Immature natural killer cell (primary cell): ENCODE results near the gene NPAS3. TPM values are rescaled to one million over a fixed set of nuclear protein-coding genes. Genes with fewer than 3 reads are reported as not detected.

Experiments
- DNase-seq, 3 donors: peaks; one replicate each; pipeline ENCODE4 v3.0.0; 2022; ENCODE audit warnings: mixed read lengths in 1 of 3
- H3K27ac Mint-ChIP-seq, 6 donors: one replicate each; pipeline ENCODE4 v1.8.0; 2020; ENCODE audit warnings: mixed read lengths in 6 of 6, mild to moderate bottlenecking in 5 of 6, inconsistent platforms in 4 of 6, moderate library complexity in 3 of 6
- H3K27me3 Mint-ChIP-seq, 3 donors: one replicate each; pipeline ENCODE4 v1.8.0; 2020 to 2021; ENCODE audit warnings: low read depth in 3 of 3, mild to moderate bottlenecking in 3 of 3, mixed read lengths in 3 of 3, moderate library complexity in 3 of 3, inconsistent platforms in 1 of 3
- H3K36me3 Mint-ChIP-seq, 3 donors: one replicate each; pipeline ENCODE4 v1.8.0; 2020; ENCODE audit warnings: mixed read lengths in 3 of 3, inconsistent platforms in 2 of 3, mild to moderate bottlenecking in 2 of 3
- H3K4me1 Mint-ChIP-seq, 2 donors: one replicate each; pipeline ENCODE4 v1.8.0; 2020; ENCODE audit warnings: inconsistent platforms in 2 of 2, mild to moderate bottlenecking in 2 of 2, mixed read lengths in 2 of 2, moderate library complexity in 1 of 2
- H3K4me3 Mint-ChIP-seq, 5 donors: one replicate each; pipeline ENCODE4 v1.8.0; 2020; ENCODE audit warnings: mild to moderate bottlenecking in 5 of 5, mixed read lengths in 5 of 5, inconsistent platforms in 3 of 5, moderate library complexity in 3 of 5
- H3K9me3 Mint-ChIP-seq, 6 donors: one replicate each; pipeline ENCODE4 v1.8.0; 2020; ENCODE audit warnings: mild to moderate bottlenecking in 6 of 6, mixed read lengths in 6 of 6, inconsistent platforms in 4 of 6, moderate library complexity in 3 of 6
- polyA plus RNA-seq, 3 donors: library from polyadenylated mRNA; unstranded; fragments of 300-500 nt; fragmentation: Illumina TruSeq; gene quantifications; one replicate each; pipeline ENCODE4 v1.2.3, GENCODE V29; 2021

NPAS3 gene
- polyA plus RNA-seq, 3 donors from 2014 or later: not detected

GRCh38 chr14:33250963-33251362 is 312.3 kb downstream of the NPAS3 start:
- H3K4me1 Mint-ChIP-seq: no peaks in the 10 kb centered on the region
- H3K27ac Mint-ChIP-seq: no peak overlapping the region
- no peak for DNase-seq
- peaks cover 0 to 1% (median 0%) of the 10 kb centered on the region in 3 donors for H3K27me3 Mint-ChIP-seq
- no peaks in the 10 kb centered on the region for H3K36me3 Mint-ChIP-seq
- peaks cover 3 to 34% (median 9%) of the 10 kb centered on the region in 6 donors for H3K9me3 Mint-ChIP-seq
- H3K4me3 Mint-ChIP-seq: no peak overlapping the region

- no peaks in the 10 kb centered on the region for H3K4me1 Mint-ChIP-seq
- peaks cover 2 to 32% (median 8%) of the 10 kb centered on the region in 6 donors for H3K9me3 Mint-ChIP-seq
- H3K27ac Mint-ChIP-seq: no peak overlapping the region
- DNase-seq: no peak
- peaks cover 0 to 4% (median 0%) of the 10 kb centered on the region in 3 donors for H3K27me3 Mint-ChIP-seq
- no peak overlapping the region for H3K4me3 Mint-ChIP-seq
- H3K36me3 Mint-ChIP-seq: no peaks in the 10 kb centered on the region
These were observed 315.7 kb downstream of the NPAS3 start for GRCh38 chr14:33254342-33254741.

- no peak overlapping the region for H3K27ac Mint-ChIP-seq
- peaks cover 0 to 4% (median 0%) of the 10 kb centered on the region in 3 donors for H3K27me3 Mint-ChIP-seq
- no peaks in the 10 kb centered on the region for H3K36me3 Mint-ChIP-seq
- H3K9me3 Mint-ChIP-seq: peaks cover 2 to 28% (median 6%) of the 10 kb centered on the region in 6 donors
- no peaks in the 10 kb centered on the region for H3K4me1 Mint-ChIP-seq
- DNase-seq: no peak
- no peak overlapping the region for H3K4me3 Mint-ChIP-seq
These were observed 316.2 kb downstream of the NPAS3 start for GRCh38 chr14:33254861-33255395.

- no peak for DNase-seq
- no peak overlapping the region for H3K27ac Mint-ChIP-seq
- H3K36me3 Mint-ChIP-seq: no peaks in the 10 kb centered on the region
- peaks cover 0 to 3% (median 0%) of the 10 kb centered on the region in 3 donors for H3K27me3 Mint-ChIP-seq
- peaks cover 6 to 45% (median 9%) of the 10 kb centered on the region in 6 donors for H3K9me3 Mint-ChIP-seq
- no peak overlapping the region for H3K4me3 Mint-ChIP-seq
- H3K4me1 Mint-ChIP-seq: no peaks in the 10 kb centered on the region
These were observed 319.1 kb downstream of the NPAS3 start for GRCh38 chr14:33257796-33258195.

GRCh38 chr14:33259764-33260163 is 321.1 kb downstream of the NPAS3 start:
- Mint-ChIP-seq H3K27me3 (peaks cover 0 to 3% (median 0%) of the 10 kb centered on the region in 3 donors), H3K9me3 (peaks cover 7 to 43% (median 10%) of the 10 kb centered on the region in 6 donors)

GRCh38 chr14:33271216-33271615 is 332.5 kb downstream of the NPAS3 start:
- peaks cover 0 to 3% (median 0%) of the 10 kb centered on the region in 3 donors for H3K27me3 Mint-ChIP-seq
- H3K27ac Mint-ChIP-seq: no peak overlapping the region

More at GRCh38 chr14:33259764-33260163, 321.1 kb downstream of the NPAS3 start:
- Mint-ChIP-seq H3K4me3 (no peak overlapping the region), H3K4me1 (no peaks in the 10 kb centered on the region), H3K27ac (no peak overlapping the region), H3K36me3 (no peaks in the 10 kb centered on the region)
- DNase-seq: no peak

GRCh38 chr14:33271891-33272290 is 333.2 kb downstream of the NPAS3 start:
- no peaks in the 10 kb centered on the region for H3K4me1 Mint-ChIP-seq
- no peak overlapping the region for H3K27ac Mint-ChIP-seq
- DNase-seq: no peak
- no peaks in the 10 kb centered on the region for H3K36me3 Mint-ChIP-seq
- H3K27me3 Mint-ChIP-seq: peaks cover 0 to 3% (median 0%) of the 10 kb centered on the region in 3 donors
- H3K4me3 Mint-ChIP-seq: no peak overlapping the region
- H3K9me3 Mint-ChIP-seq: peaks cover 0 to 23% (median 6%) of the 10 kb centered on the region in 6 donors

More at GRCh38 chr14:33271216-33271615, 332.5 kb downstream of the NPAS3 start:
- Mint-ChIP-seq H3K4me3 (no peak overlapping the region), H3K36me3 (no peaks in the 10 kb centered on the region), H3K4me1 (no peaks in the 10 kb centered on the region), H3K9me3 (peaks cover 0 to 21% (median 6%) of the 10 kb centered on the region in 6 donors)
- DNase-seq: no peak

GRCh38 chr14:33273978-33274377 is 335.3 kb downstream of the NPAS3 start:
- Mint-ChIP-seq H3K4me1 (no peaks in the 10 kb centered on the region), H3K4me3 (no peak overlapping the region), H3K27ac (no peak overlapping the region)

GRCh38 chr14:33275879-33276278 is 337.2 kb downstream of the NPAS3 start:
- H3K36me3 Mint-ChIP-seq: no peaks in the 10 kb centered on the region
- H3K4me1 Mint-ChIP-seq: no peaks in the 10 kb centered on the region
- H3K27ac Mint-ChIP-seq: no peak overlapping the region
- peaks cover 0 to 39% (median 6%) of the 10 kb centered on the region in 6 donors for H3K9me3 Mint-ChIP-seq
- DNase-seq: no peak
- peaks cover 0 to 3% (median 0%) of the 10 kb centered on the region in 3 donors for H3K27me3 Mint-ChIP-seq
- H3K4me3 Mint-ChIP-seq: no peak overlapping the region

More at GRCh38 chr14:33273978-33274377, 335.3 kb downstream of the NPAS3 start:
- H3K27me3 Mint-ChIP-seq: peaks cover 0 to 3% (median 0%) of the 10 kb centered on the region in 3 donors
- no peaks in the 10 kb centered on the region for H3K36me3 Mint-ChIP-seq
- DNase-seq: no peak
- peaks cover 0 to 32% (median 9%) of the 10 kb centered on the region in 6 donors for H3K9me3 Mint-ChIP-seq

GRCh38 chr14:33279865-33280264 is 341.2 kb downstream of the NPAS3 start:
- H3K36me3 Mint-ChIP-seq: no peaks in the 10 kb centered on the region
- H3K4me3 Mint-ChIP-seq: no peak overlapping the region
- no peak for DNase-seq
- H3K27me3 Mint-ChIP-seq: no peaks in the 10 kb centered on the region
- H3K9me3 Mint-ChIP-seq: peaks cover 0 to 29% (median 8%) of the 10 kb centered on the region in 6 donors
- no peaks in the 10 kb centered on the region for H3K4me1 Mint-ChIP-seq
- H3K27ac Mint-ChIP-seq: no peak overlapping the region

GRCh38 chr14:33280646-33281045 is 342.0 kb downstream of the NPAS3 start:
- H3K27me3 Mint-ChIP-seq: no peaks in the 10 kb centered on the region
- H3K4me3 Mint-ChIP-seq: no peak overlapping the region

GRCh38 chr14:33282331-33283230 is 343.9 kb downstream of the NPAS3 start:
- no peaks in the 10 kb centered on the region for H3K4me1 Mint-ChIP-seq
- H3K27me3 Mint-ChIP-seq: no peaks in the 10 kb centered on the region
- no peaks in the 10 kb centered on the region for H3K36me3 Mint-ChIP-seq
- H3K9me3 Mint-ChIP-seq: peaks cover 0 to 36% (median 5%) of the 10 kb centered on the region in 6 donors
- no peak overlapping the region for H3K27ac Mint-ChIP-seq
- DNase-seq: no peak
- no peak overlapping the region for H3K4me3 Mint-ChIP-seq

More at GRCh38 chr14:33280646-33281045, 342.0 kb downstream of the NPAS3 start:
- DNase-seq: no peak
- Mint-ChIP-seq H3K9me3 (peaks cover 0 to 32% (median 8%) of the 10 kb centered on the region in 6 donors), H3K4me1 (no peaks in the 10 kb centered on the region), H3K36me3 (no peaks in the 10 kb centered on the region), H3K27ac (no peak overlapping the region)

GRCh38 chr14:33285902-33286700 is 347.4 kb downstream of the NPAS3 start:
- Mint-ChIP-seq H3K36me3 (no peaks in the 10 kb centered on the region), H3K4me1 (no peaks in the 10 kb centered on the region), H3K27ac (no peak overlapping the region), H3K9me3 (peaks cover 0 to 33% (median 5%) of the 10 kb centered on the region in 6 donors), H3K4me3 (no peak overlapping the region), H3K27me3 (no peaks in the 10 kb centered on the region)
- no peak for DNase-seq
